NCI-H2081 treated with DMSO at 0.1 percent for 48 hours (cell line): ENCODE measurements around the gene OTUD4.
"Not testable (repeated sequence)": the region's sequence is repeated elsewhere in the genome, so short reads cannot be mapped to it uniquely, and the experiment has no call there.

Source experiments
- DNase-seq: peaks from one replicate; lab custom pipeline; 2025; lab: John Stamatoyannopoulos, UW

The OTUD4 gene

GRCh38 chr4:145180298-145181090, at the start of gene OTUD4:
Gene OTUD4 (minus strand): TSS chr4:145180589. CDS start chr4:145179973, 616 bp downstream.
- peak; percentile 73 for DNase-seq

DNA sequence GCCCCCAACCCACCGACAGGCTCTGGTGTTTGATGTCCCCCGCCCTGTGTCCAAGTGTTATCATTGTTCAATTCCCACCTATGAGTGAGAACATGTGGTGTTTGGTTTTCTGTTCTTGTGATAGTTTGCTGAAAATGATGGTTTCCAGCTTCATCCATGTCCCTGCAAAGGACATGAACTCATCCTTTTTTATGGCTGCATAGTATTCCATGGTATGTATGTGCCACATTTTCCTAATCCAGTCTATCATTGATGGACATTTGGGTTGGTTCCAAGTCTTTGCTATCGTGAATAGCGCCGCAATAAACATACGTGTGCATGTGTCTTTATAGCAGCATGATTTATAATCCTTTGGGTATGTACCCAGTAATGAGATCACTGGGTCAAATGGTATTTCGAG, 42.8 kb upstream of the OTUD4 start:
- DNase-seq, result not testable (repeated sequence)

DNA sequence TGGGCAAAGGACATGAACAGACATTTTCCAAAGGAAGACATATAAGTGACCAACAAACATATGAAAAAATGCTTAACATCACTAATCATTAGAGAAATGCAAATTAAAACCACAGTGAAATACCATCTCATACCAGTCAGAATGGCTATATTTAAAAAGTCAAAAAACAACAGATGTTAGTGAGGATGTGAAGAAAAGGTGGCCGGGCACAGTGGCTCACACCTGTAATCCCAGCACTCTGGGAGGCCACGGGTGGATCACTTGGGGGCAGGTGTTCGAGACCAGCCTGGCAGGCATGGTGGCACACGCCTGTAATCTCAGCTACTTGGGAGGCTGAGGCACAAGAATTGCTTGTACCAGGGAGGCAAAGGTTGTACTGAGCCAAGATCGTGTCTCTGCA, 41.1 kb upstream of the OTUD4 start:
- not testable (repeated sequence) for DNase-seq

DNA sequence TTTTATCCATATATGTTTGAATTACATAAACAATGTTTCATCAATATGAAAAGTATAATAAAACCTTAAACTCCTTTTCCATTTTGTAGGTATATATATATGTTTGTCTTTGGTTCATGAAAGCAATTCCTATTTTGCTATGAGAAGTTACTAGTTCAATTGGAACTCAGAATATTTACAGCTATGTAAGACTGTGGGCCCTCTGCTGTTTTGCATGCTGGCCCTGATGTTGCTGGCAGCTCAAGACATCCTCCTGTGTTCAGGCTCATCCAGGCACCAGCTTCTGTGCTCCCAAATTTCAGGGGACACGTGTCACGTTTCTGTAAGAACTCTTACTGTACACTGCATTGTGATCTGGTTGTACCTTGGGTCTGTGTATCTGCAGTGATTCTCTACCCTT, 38.7 kb upstream of the OTUD4 start:
- DNase-seq, result no peak

DNA sequence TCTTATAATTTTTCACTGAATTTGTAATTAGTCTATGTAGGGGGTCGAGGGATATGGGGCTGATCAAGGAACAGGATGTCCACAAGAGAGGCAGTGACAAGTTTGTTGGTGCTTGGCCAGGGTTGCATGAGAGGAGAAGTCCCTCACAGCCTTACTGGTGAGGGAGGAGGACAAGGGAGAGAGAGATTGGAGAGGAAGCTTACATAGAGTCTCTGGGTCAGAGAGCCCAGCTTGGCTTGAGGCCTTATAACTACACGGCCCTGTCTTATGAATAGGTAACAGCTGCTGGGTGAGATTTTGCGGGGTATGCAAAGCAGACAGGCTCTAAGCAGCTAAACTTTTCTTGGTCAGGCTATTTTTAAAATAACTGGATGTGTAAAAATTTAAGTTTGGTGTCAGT, 37.9 kb upstream of the OTUD4 start:
- no peak for DNase-seq

GRCh38 chr4:145217349-145217748, 37.0 kb upstream of the OTUD4 start:
- no peak for DNase-seq

- peak; percentile 0 for DNase-seq
Observed at GRCh38 chr4:145216535-145216934, 36.1 kb upstream of the OTUD4 start.

GRCh38 chr4:145213245-145213644, 32.9 kb upstream of the OTUD4 start:
- DNase-seq, result no peak

DNA sequence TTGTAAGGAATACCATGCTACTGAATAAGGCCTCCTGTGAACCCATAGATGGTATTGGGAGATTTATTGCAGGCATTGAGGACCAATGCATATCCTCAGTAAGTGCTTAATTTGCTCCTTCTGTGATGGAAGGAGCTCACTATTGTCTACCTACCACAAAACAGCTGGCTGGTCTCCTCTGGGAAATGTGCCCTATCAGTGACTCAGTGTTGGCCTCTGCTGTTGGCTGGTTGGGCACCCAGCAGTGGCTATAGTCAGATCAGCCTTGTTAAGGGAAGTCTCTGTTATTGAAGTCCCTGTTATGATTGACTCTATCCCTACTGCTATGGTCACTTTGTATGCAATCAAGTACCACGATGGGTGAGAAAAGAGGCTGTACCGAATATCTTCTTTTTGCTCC, 27.5 kb upstream of the OTUD4 start:
- no peak for DNase-seq

- no peak for DNase-seq
Observed at GRCh38 chr4:145203410-145203809, 23.0 kb upstream of the OTUD4 start.

GRCh38 chr4:145200366-145200765, 20.0 kb upstream of the OTUD4 start:
- no peak for DNase-seq

GRCh38 chr4:145199051-145199716, 18.8 kb upstream of the OTUD4 start:
- DNase-seq, result no peak

- DNase-seq, result no peak
Observed at GRCh38 chr4:145196747-145197146, 16.4 kb upstream of the OTUD4 start.

GRCh38 chr4:145195167-145195952, 15.0 kb upstream of the OTUD4 start:
- no peak for DNase-seq

GRCh38 chr4:145189981-145190380, 9.6 kb upstream of the OTUD4 start:
- no peak for DNase-seq

DNA sequence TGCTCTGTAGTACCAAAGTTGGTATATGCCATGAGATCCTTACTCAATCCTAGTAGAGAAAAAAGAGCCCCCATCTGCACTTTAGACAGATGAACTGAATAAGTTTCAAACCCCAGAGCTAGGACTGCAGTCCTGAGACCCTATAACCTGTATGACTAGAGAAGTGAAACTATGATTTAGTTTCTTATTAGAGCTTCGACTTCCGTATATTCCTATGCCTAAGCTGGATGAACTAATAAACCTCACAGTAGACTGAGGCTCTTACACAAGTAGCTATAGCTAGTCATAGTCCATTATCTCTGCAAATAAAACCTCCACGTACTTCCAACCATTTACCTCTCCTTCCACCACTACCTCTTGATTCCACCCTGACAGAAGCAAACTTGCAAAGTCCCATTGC, 6.3 kb upstream of the OTUD4 start:
- no peak for DNase-seq

- DNase-seq, result no peak
Observed at GRCh38 chr4:145183581-145183980, 3.2 kb upstream of the OTUD4 start.

GRCh38 chr4:145183023-145183422, 2.6 kb upstream of the OTUD4 start:
- DNase-seq, result no peak

- DNase-seq, result no peak
Observed at GRCh38 chr4:145182222-145182621, 1.8 kb upstream of the OTUD4 start.

GRCh38 chr4:145181091-145181501, 707 bp upstream of the OTUD4 start:
- DNase-seq, result no peak

GRCh38 chr4:145179861-145180297, 510 bp downstream of the OTUD4 start:
- DNase-seq, result not testable (repeated sequence)

DNA sequence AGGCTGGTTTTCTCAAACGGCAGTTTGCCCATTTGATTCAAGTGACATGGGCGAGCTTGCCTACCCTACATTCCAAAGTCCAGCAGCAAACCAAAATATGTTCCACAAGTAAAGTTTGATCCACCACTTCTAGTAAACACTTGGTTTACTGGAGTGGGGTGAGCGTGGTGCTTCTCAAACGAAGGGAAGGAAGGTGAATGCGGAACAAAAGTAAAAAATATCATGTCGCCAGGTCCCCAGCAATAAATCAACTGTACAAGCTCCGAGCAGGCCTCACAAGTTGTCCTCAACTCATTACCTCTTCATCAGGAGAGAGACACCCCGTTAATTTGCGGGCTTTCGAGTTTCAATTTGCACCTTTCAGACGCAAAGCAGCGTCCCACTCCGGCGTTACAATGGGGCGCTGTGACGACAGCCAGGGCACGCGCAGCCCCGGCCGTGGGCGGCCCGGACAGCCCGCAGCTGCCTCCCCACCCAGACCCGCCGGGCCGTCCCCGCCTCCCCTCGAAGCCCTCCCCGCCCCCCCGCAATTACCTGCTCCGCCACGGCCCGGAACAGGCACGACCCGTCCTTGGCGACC, 1.0 kb downstream of the OTUD4 start:
- no peak for DNase-seq
